OCI-LY1 (cell line): Measurements from ENCODE around the gene PCP4.

Experiments used
- H2AFZ ChIP-seq: fragments of 200-600 bp; sonication (generic), shearing (Covaris generic); 2 replicates; pipeline ENCODE4 v1.6.0; 2014; ENCODE audit warnings: antibody characterized with exemption, mild to moderate bottlenecking, low read length
- H3F3A ChIP-seq: fragments of 200-600 bp; sonication (generic), shearing (Covaris generic); 2 replicates; pipeline ENCODE4 v1.6.0; 2014; ENCODE audit warnings: mild to moderate bottlenecking, antibody characterized with exemption, low read length, moderate library complexity; ENCODE audit not compliant: insufficient read depth
- H3K27ac ChIP-seq: fragments of 200-600 bp; sonication (generic); 2 replicates; pipeline ENCODE4 v1.5.1; 2014; ENCODE audit warnings: low read length, mixed run types, mild to moderate bottlenecking, low read depth; ENCODE audit not compliant: poor library complexity, severe bottlenecking
- H3K27me3 ChIP-seq: fragments of 200-600 bp; sonication (generic); 2 replicates; pipeline ENCODE4 v1.6.0; 2014; ENCODE audit warnings: antibody characterized with exemption, mild to moderate bottlenecking, low read length, moderate library complexity; ENCODE audit not compliant: insufficient read depth
- H3K36me3 ChIP-seq: fragments of 200-600 bp; sonication (generic); 2 replicates; pipeline ENCODE4 v1.6.1; 2014; ENCODE audit warnings: mild to moderate bottlenecking, antibody characterized with exemption, low read length, moderate library complexity, mixed read lengths; ENCODE audit not compliant: insufficient read depth
- H3K4me1 ChIP-seq: fragments of 200-600 bp; sonication (generic); 2 replicates; pipeline ENCODE4 v1.5.1; 2014; ENCODE audit warnings: mild to moderate bottlenecking, low read length, moderate library complexity; ENCODE audit not compliant: insufficient read depth, severe bottlenecking
- H3K4me2 ChIP-seq: fragments of 200-600 bp; sonication (generic), shearing (Covaris generic); 2 replicates; pipeline ENCODE4 v1.6.1; 2014; ENCODE audit warnings: low read length
- H3K4me3 ChIP-seq: fragments of 200-600 bp; sonication (generic); 2 replicates; pipeline ENCODE4 v1.5.1; 2014; ENCODE audit warnings: low read length, low read depth, mild to moderate bottlenecking, mixed read lengths; ENCODE audit not compliant: poor library complexity, severe bottlenecking
- H3K79me2 ChIP-seq: fragments of 200-600 bp; shearing (Covaris generic); 2 replicates; pipeline ENCODE4 v1.6.1; 2016; ENCODE audit warnings: mixed run types, low read length, mixed read lengths; ENCODE audit not compliant: insufficient read depth
- H3K9ac ChIP-seq: fragments of 200-600 bp; sonication (generic), shearing (Covaris generic); 2 replicates; pipeline ENCODE4 v1.6.1; 2014; ENCODE audit warnings: mild to moderate bottlenecking, low read length, mixed read lengths
- H3K9me2 ChIP-seq: fragments of 200-600 bp; sonication (generic), shearing (Covaris generic); 2 replicates; pipeline ENCODE4 v1.6.1; 2014; ENCODE audit warnings: low read depth, mild to moderate bottlenecking, low read length, mixed read lengths
- H3K9me3 ChIP-seq: fragments of 200-600 bp; shearing (Covaris generic); 2 replicates; pipeline ENCODE4 v1.6.1; 2014; ENCODE audit warnings: low read length, mixed read lengths
- H4K20me1 ChIP-seq: fragments of 200-600 bp; sonication (generic), shearing (Covaris generic); 2 replicates; pipeline ENCODE4 v1.6.0; 2016; ENCODE audit warnings: mild to moderate bottlenecking, low read length; ENCODE audit not compliant: insufficient read depth
- EZH2 ChIP-seq: fragments of 200-600 bp; sonication (generic), shearing (Covaris generic); IDR thresholded peaks from 2 replicates; pipeline ENCODE4 v1.8.0; 2017; ENCODE audit warnings: borderline replicate concordance, mixed run types, mild to moderate bottlenecking, antibody characterized with exemption, low read length, moderate library complexity, mixed read lengths
- TF ChIP-seq, protein P1 (sequence below): fragments of 200-600 bp; sonication (generic), shearing (Covaris generic); IDR thresholded peaks from 2 replicates; pipeline ENCODE4 v1.5.1; 2017; ENCODE audit warnings: mild to moderate bottlenecking, antibody characterized with exemption, low read length, moderate library complexity, mixed read lengths

The PCP4 gene

DNA sequence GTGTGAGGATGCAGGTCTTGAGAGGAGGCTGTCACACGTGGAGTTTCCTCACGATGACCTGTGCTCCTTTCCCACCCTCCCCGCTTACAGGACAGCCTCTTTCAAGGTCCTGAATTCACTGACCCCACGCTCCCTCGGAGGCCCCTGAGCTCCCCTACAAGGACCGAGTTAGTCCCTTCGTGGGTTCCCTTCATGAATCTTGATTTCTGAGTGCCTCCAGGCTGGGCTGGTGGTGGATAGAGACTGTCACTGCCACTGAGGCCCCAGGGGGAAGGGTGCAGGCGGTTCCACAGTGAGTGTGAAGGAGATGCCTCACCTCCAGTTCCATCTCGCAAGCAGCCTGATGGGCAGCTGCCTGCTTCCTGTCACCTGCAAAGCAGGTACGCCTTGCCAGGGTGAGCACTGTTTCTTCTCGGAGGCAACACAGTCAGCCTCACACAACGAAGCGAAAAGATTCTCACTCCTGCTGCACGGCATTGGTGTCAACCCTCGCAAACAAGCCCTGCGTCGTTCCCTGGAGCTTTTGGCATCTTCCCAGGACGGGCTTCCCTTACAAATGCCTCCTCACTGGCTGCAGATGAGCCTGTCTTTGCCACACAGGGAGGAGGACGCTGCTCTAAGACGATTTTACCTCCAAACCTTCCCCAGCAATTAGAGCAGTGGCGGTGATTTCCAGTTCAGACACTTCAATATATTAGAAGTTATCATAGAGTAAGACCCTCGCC lies 26.7 kb upstream of the PCP4 start:
- no peaks in the 10 kb centered on the region for H3K36me3 ChIP-seq
- no peak overlapping the region for H3K27ac ChIP-seq
- no peaks in the 10 kb centered on the region for H3K4me1 ChIP-seq
- TF ChIP-seq EZH2, result no peak
- TF ChIP-seq, protein P1, sequence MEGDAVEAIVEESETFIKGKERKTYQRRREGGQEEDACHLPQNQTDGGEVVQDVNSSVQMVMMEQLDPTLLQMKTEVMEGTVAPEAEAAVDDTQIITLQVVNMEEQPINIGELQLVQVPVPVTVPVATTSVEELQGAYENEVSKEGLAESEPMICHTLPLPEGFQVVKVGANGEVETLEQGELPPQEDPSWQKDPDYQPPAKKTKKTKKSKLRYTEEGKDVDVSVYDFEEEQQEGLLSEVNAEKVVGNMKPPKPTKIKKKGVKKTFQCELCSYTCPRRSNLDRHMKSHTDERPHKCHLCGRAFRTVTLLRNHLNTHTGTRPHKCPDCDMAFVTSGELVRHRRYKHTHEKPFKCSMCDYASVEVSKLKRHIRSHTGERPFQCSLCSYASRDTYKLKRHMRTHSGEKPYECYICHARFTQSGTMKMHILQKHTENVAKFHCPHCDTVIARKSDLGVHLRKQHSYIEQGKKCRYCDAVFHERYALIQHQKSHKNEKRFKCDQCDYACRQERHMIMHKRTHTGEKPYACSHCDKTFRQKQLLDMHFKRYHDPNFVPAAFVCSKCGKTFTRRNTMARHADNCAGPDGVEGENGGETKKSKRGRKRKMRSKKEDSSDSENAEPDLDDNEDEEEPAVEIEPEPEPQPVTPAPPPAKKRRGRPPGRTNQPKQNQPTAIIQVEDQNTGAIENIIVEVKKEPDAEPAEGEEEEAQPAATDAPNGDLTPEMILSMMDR, result no peak
- H3F3A ChIP-seq, result no peaks in the 10 kb centered on the region
- no peak overlapping the region for H3K9ac ChIP-seq
- no peak overlapping the region for H2AFZ ChIP-seq
- no peaks in the 10 kb centered on the region for H3K79me2 ChIP-seq
- H3K27me3 ChIP-seq, result no peaks in the 10 kb centered on the region
- H3K9me2 ChIP-seq, result no peaks in the 10 kb centered on the region
- no peaks in the 10 kb centered on the region for H3K9me3 ChIP-seq
- no peak overlapping the region for H3K4me2 ChIP-seq
- H4K20me1 ChIP-seq, result no peaks in the 10 kb centered on the region
- no peak overlapping the region for H3K4me3 ChIP-seq

GRCh38 chr21:39842741-39843459 lies 24.3 kb upstream of the PCP4 start:
- no peak overlapping the region for H3K4me3 ChIP-seq
- H2AFZ ChIP-seq, result no peak overlapping the region
- TF ChIP-seq EZH2, result no peak
- TF ChIP-seq, protein P1, result no peak
- no peak overlapping the region for H3K4me2 ChIP-seq
- no peaks in the 10 kb centered on the region for H4K20me1 ChIP-seq
- no peaks in the 10 kb centered on the region for H3K79me2 ChIP-seq
- no peaks in the 10 kb centered on the region for H3K36me3 ChIP-seq
- H3K4me1 ChIP-seq, result no peaks in the 10 kb centered on the region
- H3K9ac ChIP-seq, result no peak overlapping the region
- H3K27me3 ChIP-seq, result no peaks in the 10 kb centered on the region
- no peak overlapping the region for H3K27ac ChIP-seq
- no peaks in the 10 kb centered on the region for H3F3A ChIP-seq
- H3K9me2 ChIP-seq, result no peaks in the 10 kb centered on the region
- no peaks in the 10 kb centered on the region for H3K9me3 ChIP-seq

GRCh38 chr21:39843483-39843882 lies 23.8 kb upstream of the PCP4 start:
- H3F3A ChIP-seq, result no peaks in the 10 kb centered on the region
- H3K27me3 ChIP-seq, result no peaks in the 10 kb centered on the region
- no peaks in the 10 kb centered on the region for H3K9me2 ChIP-seq
- no peak overlapping the region for H3K27ac ChIP-seq
- TF ChIP-seq EZH2, result no peak
- TF ChIP-seq, protein P1, result no peak
- H2AFZ ChIP-seq, result no peak overlapping the region
- H4K20me1 ChIP-seq, result no peaks in the 10 kb centered on the region
- H3K36me3 ChIP-seq, result no peaks in the 10 kb centered on the region
- no peaks in the 10 kb centered on the region for H3K4me1 ChIP-seq
- H3K79me2 ChIP-seq, result no peaks in the 10 kb centered on the region
- no peak overlapping the region for H3K9ac ChIP-seq
- no peak overlapping the region for H3K4me2 ChIP-seq
- H3K4me3 ChIP-seq, result no peak overlapping the region
- no peaks in the 10 kb centered on the region for H3K9me3 ChIP-seq
